GM20000 (cell line): ENCODE measurements around the gene PACRG.

ENCODE experiments used
- DNase-seq: peaks from one replicate; pipeline ENCODE4 v3.0.0; 2012; ENCODE audit warnings: low spot score
- CTCF ChIP-seq: IDR thresholded peaks from 2 replicates; pipeline ENCODE4 v1.5.1; 2012; ENCODE audit warnings: mild to moderate bottlenecking, control low read depth; ENCODE audit errors: extremely low read depth, missing control alignments

PACRG gene

GRCh38 chr6:163328411-163328810 lies 600.6 kb downstream of the PACRG start:
- TF ChIP-seq CTCF, result no peak
- no peak for DNase-seq

- TF ChIP-seq CTCF, result no peak
- DNase-seq, result no peak
Measured at GRCh38 chr6:163329991-163330390, 602.2 kb downstream of the PACRG start.

GRCh38 chr6:163331245-163331644 lies 603.5 kb downstream of the PACRG start:
- DNase-seq, result no peak
- no peak for TF ChIP-seq CTCF

GRCh38 chr6:163332575-163332974 lies 604.8 kb downstream of the PACRG start:
- no peak for TF ChIP-seq CTCF
- no peak for DNase-seq

GRCh38 chr6:163333038-163333437 lies 605.3 kb downstream of the PACRG start:
- DNase-seq, result no peak
- TF ChIP-seq CTCF, result no peak

- no peak for DNase-seq
- TF ChIP-seq CTCF, result no peak
Measured at GRCh38 chr6:163333701-163334663, 606.2 kb downstream of the PACRG start.

- DNase-seq, result no peak
- no peak for TF ChIP-seq CTCF
Measured at GRCh38 chr6:163335056-163335455, 607.3 kb downstream of the PACRG start.
